Neural crest cell (in vitro differentiated cells): ENCODE results near the gene CYBRD1. TPM values are rescaled to one million over a fixed set of nuclear protein-coding genes. Genes with fewer than 3 reads are reported as not detected.

Experiments
- DNase-seq: peaks from one replicate; pipeline ENCODE4 v3.0.0; 2021; ENCODE audit warnings: low read depth, mixed read lengths, low spot score
- H3K27ac Mint-ChIP-seq: one replicate; pipeline ENCODE4 v1.8.0; 2021; ENCODE audit warnings: mild to moderate bottlenecking, mixed read lengths; ENCODE audit not compliant: unreplicated experiment
- H3K27me3 Mint-ChIP-seq: 2 replicates; pipeline ENCODE4 v1.8.0; 2021; ENCODE audit warnings: low read depth, mild to moderate bottlenecking, mixed read lengths
- H3K36me3 Mint-ChIP-seq: 2 replicates; pipeline ENCODE4 v1.8.0; 2021; ENCODE audit warnings: low read depth, mild to moderate bottlenecking, mixed read lengths
- H3K4me1 Mint-ChIP-seq: 2 replicates; pipeline ENCODE4 v1.8.0; 2021; ENCODE audit warnings: mixed read lengths
- H3K4me3 Mint-ChIP-seq: one replicate; pipeline ENCODE4 v1.8.0; 2021; ENCODE audit warnings: mild to moderate bottlenecking, mixed read lengths
- H3K9me3 Mint-ChIP-seq: 2 replicates; pipeline ENCODE4 v1.8.0; 2021; ENCODE audit warnings: mixed read lengths
- total RNA-seq: library from RNA; stranded (reverse); gene quantifications from 2 replicates; pipeline ENCODE4 v1.2.1, GENCODE V29; 2021
- TF ChIP-seq, protein P1 (sequence below): fragments of 200-600 bp; sonication (generic); conservative IDR thresholded peaks from 2 replicates; pipeline ENCODE4 v1.5.0; 2021; ENCODE audit warnings: antibody characterized with exemption, mild to moderate bottlenecking

The CYBRD1 gene
- total RNA-seq, 1 donor from 2014 or later, result 11.8 TPM

DNA sequence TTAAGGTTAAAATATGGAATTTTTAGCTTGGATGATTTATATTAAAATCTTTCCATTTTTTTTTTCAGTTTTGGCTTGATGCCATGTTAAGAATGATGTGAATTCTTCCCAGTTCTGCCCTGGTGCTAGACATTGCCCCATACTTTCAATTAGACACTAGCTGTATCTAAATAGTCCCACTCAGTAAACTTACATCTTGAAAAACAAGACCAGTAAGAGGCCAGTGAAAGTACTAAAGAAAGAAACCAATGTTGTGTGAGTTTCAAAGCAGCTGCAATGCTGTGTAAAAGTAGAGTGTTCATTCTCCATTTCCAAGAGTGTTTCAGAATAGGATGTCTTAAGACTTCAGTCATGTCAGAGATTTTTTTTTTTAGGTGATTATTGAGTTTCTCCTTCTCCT lies 40.0 kb upstream of the CYBRD1 start:
- no peak overlapping the region for H3K27ac Mint-ChIP-seq
- H3K4me3 Mint-ChIP-seq, result no peak overlapping the region
- TF ChIP-seq, protein P1, sequence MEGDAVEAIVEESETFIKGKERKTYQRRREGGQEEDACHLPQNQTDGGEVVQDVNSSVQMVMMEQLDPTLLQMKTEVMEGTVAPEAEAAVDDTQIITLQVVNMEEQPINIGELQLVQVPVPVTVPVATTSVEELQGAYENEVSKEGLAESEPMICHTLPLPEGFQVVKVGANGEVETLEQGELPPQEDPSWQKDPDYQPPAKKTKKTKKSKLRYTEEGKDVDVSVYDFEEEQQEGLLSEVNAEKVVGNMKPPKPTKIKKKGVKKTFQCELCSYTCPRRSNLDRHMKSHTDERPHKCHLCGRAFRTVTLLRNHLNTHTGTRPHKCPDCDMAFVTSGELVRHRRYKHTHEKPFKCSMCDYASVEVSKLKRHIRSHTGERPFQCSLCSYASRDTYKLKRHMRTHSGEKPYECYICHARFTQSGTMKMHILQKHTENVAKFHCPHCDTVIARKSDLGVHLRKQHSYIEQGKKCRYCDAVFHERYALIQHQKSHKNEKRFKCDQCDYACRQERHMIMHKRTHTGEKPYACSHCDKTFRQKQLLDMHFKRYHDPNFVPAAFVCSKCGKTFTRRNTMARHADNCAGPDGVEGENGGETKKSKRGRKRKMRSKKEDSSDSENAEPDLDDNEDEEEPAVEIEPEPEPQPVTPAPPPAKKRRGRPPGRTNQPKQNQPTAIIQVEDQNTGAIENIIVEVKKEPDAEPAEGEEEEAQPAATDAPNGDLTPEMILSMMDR, result no peak
- H3K9me3 Mint-ChIP-seq, result no peaks in the 10 kb centered on the region
- H3K36me3 Mint-ChIP-seq, result peaks cover 2% of the 10 kb centered on the region
- no peaks in the 10 kb centered on the region for H3K4me1 Mint-ChIP-seq
- no peak for DNase-seq
- no peaks in the 10 kb centered on the region for H3K27me3 Mint-ChIP-seq

- DNase-seq, result no peak
- Mint-ChIP-seq H3K4me1 (no peaks in the 10 kb centered on the region), H3K27me3 (no peaks in the 10 kb centered on the region), H3K4me3 (no peak overlapping the region), H3K36me3 (peaks cover 2% of the 10 kb centered on the region), H3K9me3 (no peaks in the 10 kb centered on the region), H3K27ac (no peak overlapping the region)
- TF ChIP-seq, protein P1, result no peak
Observed at GRCh38 chr2:171482877-171483276, 39.4 kb upstream of the CYBRD1 start.

DNA sequence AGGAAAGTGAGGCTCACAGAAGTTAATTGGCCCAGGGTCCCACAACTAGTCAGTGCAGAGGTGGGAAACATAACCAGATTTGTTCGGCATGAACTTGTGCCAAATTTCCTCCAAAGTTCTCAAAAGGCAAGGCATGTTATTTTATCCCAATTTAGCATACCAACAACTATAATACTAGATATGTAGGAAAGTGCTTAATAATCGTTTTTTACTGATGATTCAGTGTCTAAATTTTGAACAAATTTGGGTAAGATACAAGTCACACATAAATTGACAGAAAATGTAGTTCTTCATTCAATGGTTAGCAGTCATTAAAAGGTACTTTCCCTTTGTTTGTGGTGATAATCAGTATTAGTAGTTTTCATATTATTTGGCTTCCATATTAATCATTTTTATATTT lies 38.5 kb upstream of the CYBRD1 start:
- DNase-seq, result no peak
- Mint-ChIP-seq H3K27ac (no peak overlapping the region), H3K27me3 (no peaks in the 10 kb centered on the region), H3K4me1 (no peaks in the 10 kb centered on the region), H3K9me3 (no peaks in the 10 kb centered on the region), H3K36me3 (peaks cover 5% of the 10 kb centered on the region), H3K4me3 (no peak overlapping the region)
- TF ChIP-seq, protein P1, result no peak

- Mint-ChIP-seq H3K27ac (no peak overlapping the region), H3K4me1 (no peaks in the 10 kb centered on the region), H3K27me3 (no peaks in the 10 kb centered on the region), H3K36me3 (peaks cover 5% of the 10 kb centered on the region), H3K9me3 (no peaks in the 10 kb centered on the region), H3K4me3 (no peak overlapping the region)
- DNase-seq, result no peak
- TF ChIP-seq, protein P1, result no peak
Observed at GRCh38 chr2:171485116-171485515, 37.2 kb upstream of the CYBRD1 start.

GRCh38 chr2:171487201-171487600 lies 35.1 kb upstream of the CYBRD1 start:
- Mint-ChIP-seq H3K9me3 (no peaks in the 10 kb centered on the region), H3K27me3 (no peaks in the 10 kb centered on the region), H3K36me3 (peaks cover 3% of the 10 kb centered on the region), H3K4me1 (peaks cover 7% of the 10 kb centered on the region), H3K4me3 (no peak overlapping the region), H3K27ac (no peak overlapping the region)
- no peak for DNase-seq
- TF ChIP-seq, protein P1, result no peak

DNA sequence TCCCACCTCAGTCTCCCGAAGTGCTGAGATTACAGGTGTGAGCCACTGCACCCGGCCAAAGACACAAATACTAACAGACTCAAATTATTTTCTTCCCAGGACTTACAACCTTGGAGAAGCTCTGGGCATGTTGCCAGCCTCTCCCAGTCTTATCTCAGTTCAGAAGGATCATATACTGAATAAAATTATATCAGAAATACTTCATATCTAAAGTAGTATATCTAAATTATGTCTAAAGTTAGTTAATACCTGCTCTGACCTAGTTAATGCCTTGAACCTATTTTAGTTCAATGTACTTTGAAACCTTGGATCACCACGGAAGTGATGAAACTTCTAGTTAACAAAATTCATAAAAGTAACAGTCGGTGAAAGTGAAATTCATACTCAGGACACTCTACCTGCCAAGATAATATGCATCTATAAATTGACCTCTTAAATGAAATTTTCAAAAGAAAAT lies 34.4 kb upstream of the CYBRD1 start:
- TF ChIP-seq, protein P1, result no peak
- DNase-seq, result no peak
- H3K27ac Mint-ChIP-seq, result peak overlapping the region; percentile 78
- peaks cover 7% of the 10 kb centered on the region for H3K4me1 Mint-ChIP-seq
- H3K4me3 Mint-ChIP-seq, result no peak overlapping the region
- no peaks in the 10 kb centered on the region for H3K9me3 Mint-ChIP-seq
- peaks cover 3% of the 10 kb centered on the region for H3K36me3 Mint-ChIP-seq
- no peaks in the 10 kb centered on the region for H3K27me3 Mint-ChIP-seq
